HepG2 (cell line): ENCODE data around the gene ZNF343. TPM values are rescaled to one million over a fixed set of nuclear protein-coding genes. Genes with fewer than 3 reads are reported as not detected.
A peak's percentile ranks its signal among the peaks of the same experiment; 100 is the strongest.

Experiments
- ATAC-seq: fragments of 200-7000 bp; cut with Tn5 transposase; 3 replicates; pipeline ENCODE4 v1.9.1; 2020; ENCODE audit warnings: mild to moderate bottlenecking, moderate library complexity
- BruUV-seq: library from RNA; stranded (reverse); fragments of 400-500 nt; replicated peaks from 2 replicates; lab custom pipeline; 2021; lab: Mats Ljungman, UMichigan
- CTCF ChIA-PET: fragments of 300-600 bp; formaldehyde crosslinking; extraction: SDS; loops from one replicate; lab custom pipeline; 2021; ENCODE audit warnings: low total read pairs, inconsistent platforms, low intra/inter-chr PET ratio; lab: Yijun Ruan, JAX
- POLR2A ChIA-PET: fragments of 350-600 bp; sonication (Branson Sonifier 250); formaldehyde crosslinking; loops from one replicate; lab custom pipeline; 2020; ENCODE audit warnings: antibody characterized with exemption, inconsistent platforms; lab: Yijun Ruan, JAX
- DNase-seq: peaks from one replicate; pipeline ENCODE4 v3.0.0-alpha.2; 2015; ENCODE audit warnings: low spot score
- FAIRE-seq: peaks from 3 replicates; lab custom pipeline; 2011; peaks lifted over from hg19 to GRCh38; lab: Jason Lieb, UNC
- H2AFZ ChIP-seq: one replicate; pipeline ENCODE4 v1.6.1; 2011; ENCODE audit warnings: low read length, inconsistent platforms
- H3K27ac ChIP-seq: fragments of 300-600 bp; 3 replicates; pipeline ENCODE4 v1.8.0; 2011; ENCODE audit warnings: mixed run types, mild to moderate bottlenecking, mixed read lengths, low read length, inconsistent platforms; ENCODE audit not compliant: insufficient read depth; ENCODE audit errors: extremely low read length
- H3K27me3 ChIP-seq, 2 experiments: fragments of 200-600 bp in 1 of 2; 2 replicates in 1 of 2; 3 replicates in 1 of 2; pipeline versions ENCODE4 v1.6.0 to v1.8.0; 2011; ENCODE audit warnings: low read length in 2 of 2, mild to moderate bottlenecking in 2 of 2, moderate library complexity in 2 of 2, inconsistent platforms in 1 of 2; ENCODE audit not compliant: insufficient read depth in 2 of 2, control insufficient read depth in 1 of 2
- H3K36me3 ChIP-seq, 2 experiments: fragments of 200-600 bp in 1 of 2; replicated peaks in 1 of 2; 2 replicates in 1 of 2; 3 replicates in 1 of 2; pipeline versions ENCODE4 v1.5.1 to v1.8.0; 2011; ENCODE audit warnings: low read length in 2 of 2, inconsistent platforms in 1 of 2; ENCODE audit not compliant: insufficient read depth in 2 of 2, control insufficient read depth in 1 of 2
- H3K4me1 ChIP-seq: 2 replicates; pipeline ENCODE4 v1.5.1; 2012; ENCODE audit warnings: low read length, inconsistent platforms; ENCODE audit not compliant: insufficient read depth
- H3K4me2 ChIP-seq: 2 replicates; pipeline ENCODE4 v1.6.0; 2011; ENCODE audit warnings: low read depth, low read length, inconsistent platforms
- H3K4me3 ChIP-seq, 3 experiments: fragments of 200-600 bp in 1 of 3; sonication (generic), shearing (Covaris generic) in 1 of 3; replicated peaks in 1 of 3; 2 replicates each; pipeline ENCODE4 v1.5.1; 2011 to 2016; ENCODE audit warnings: low read length in 3 of 3, inconsistent platforms in 2 of 3, low read depth in 2 of 3, mild to moderate bottlenecking in 2 of 3, control low read depth in 1 of 3, mixed read lengths in 1 of 3; ENCODE audit not compliant: insufficient read depth in 1 of 3
- H3K79me2 ChIP-seq: one replicate; pipeline ENCODE4 v1.6.1; 2011; ENCODE audit warnings: low read length, inconsistent platforms; ENCODE audit not compliant: insufficient read depth
- H3K9ac ChIP-seq: 2 replicates; pipeline ENCODE4 v1.6.0; 2011; ENCODE audit warnings: mild to moderate bottlenecking, low read depth, low read length, inconsistent platforms; ENCODE audit not compliant: insufficient read depth
- H3K9me3 ChIP-seq: 2 replicates; pipeline ENCODE4 v1.5.1; 2012; ENCODE audit warnings: mild to moderate bottlenecking, low read length
- H4K20me1 ChIP-seq: 2 replicates; pipeline ENCODE4 v1.6.0; 2011; ENCODE audit warnings: inconsistent platforms, mild to moderate bottlenecking, low read length, moderate library complexity; ENCODE audit not compliant: insufficient read depth
- ARID5B ChIP-seq: IDR thresholded peaks from 2 replicates; pipeline ENCODE4 v1.4.0; 2020; ENCODE audit warnings: mild to moderate bottlenecking, missing genetic modification reagents
- FOXP1 ChIP-seq, 2 experiments: fragments of 450-650 bp in 1 of 2; IDR thresholded peaks; 2 replicates each; pipeline ENCODE4 v1.6.1; 2017 to 2018; ENCODE audit warnings: antibody characterized with exemption in 1 of 2
- GLI4 ChIP-seq: sonication (generic); formaldehyde crosslinking; IDR thresholded peaks from 2 replicates; pipeline ENCODE4 v1.5.1; 2020; ENCODE audit warnings: missing genetic modification reagents, mild to moderate bottlenecking, moderate library complexity, borderline replicate concordance
- HNF4A ChIP-seq: sonication (generic); formaldehyde crosslinking; IDR thresholded peaks from 2 replicates; pipeline ENCODE4 v1.4.0; 2020; ENCODE audit warnings: missing genetic modification reagents
- IKZF1 ChIP-seq: fragments of 450-650 bp; IDR thresholded peaks from 2 replicates; pipeline ENCODE4 v1.7.1; 2016
- NCOR1 ChIP-seq: fragments of 200-600 bp; sonication (generic); IDR thresholded peaks from 2 replicates; pipeline ENCODE4 v1.7.0; 2017; ENCODE audit warnings: antibody characterized with exemption, low read length, borderline replicate concordance
- PLRG1 ChIP-seq: fragments of 450-650 bp; conservative IDR thresholded peaks from 2 replicates; pipeline ENCODE4 v1.6.1; 2016
- RARA ChIP-seq: IDR thresholded peaks from 2 replicates; pipeline ENCODE4 v1.6.1; 2016; ENCODE audit warnings: missing genetic modification reagents, missing compliant biosample characterization
- RXRA ChIP-seq: sonication (generic); formaldehyde crosslinking; IDR thresholded peaks from 2 replicates; pipeline ENCODE4 v1.5.1; 2020; ENCODE audit warnings: missing genetic modification reagents
- RXRB ChIP-seq: IDR thresholded peaks from 2 replicates; pipeline ENCODE4 v1.6.1; 2016; ENCODE audit warnings: borderline replicate concordance, missing genetic modification reagents, missing compliant biosample characterization
- SKI ChIP-seq: fragments of 450-650 bp; IDR thresholded peaks from one replicate; pipeline ENCODE4 v1.6.1; 2018; ENCODE audit warnings: mild to moderate bottlenecking; ENCODE audit not compliant: partially characterized antibody
- TBL1XR1 ChIP-seq: fragments of 150-350 bp; IDR thresholded peaks from 2 replicates; pipeline ENCODE4 v1.6.1; 2014; ENCODE audit warnings: borderline replicate concordance, low read length; ENCODE audit not compliant: partially characterized antibody
- TBX3 ChIP-seq: fragments of 450-650 bp; IDR thresholded peaks from 2 replicates; pipeline ENCODE4 v1.6.1; 2017; ENCODE audit warnings: antibody characterized with exemption, mild to moderate bottlenecking, inconsistent platforms, borderline replicate concordance
- USF2 ChIP-seq, 2 experiments: sonication (generic) in 1 of 2; formaldehyde crosslinking in 1 of 2; IDR thresholded peaks; 2 replicates each; pipeline versions ENCODE4 v1.5.1 to v1.6.1; 2011 to 2020; ENCODE audit warnings: borderline replicate concordance in 1 of 2, low read depth in 1 of 2, low read length in 1 of 2, mild to moderate bottlenecking in 1 of 2, missing genetic modification reagents in 1 of 2, moderate library complexity in 1 of 2
- ZNF563 ChIP-seq: sonication (generic); formaldehyde crosslinking; IDR thresholded peaks from 2 replicates; pipeline ENCODE4 v1.8.0; 2022; ENCODE audit warnings: mild to moderate bottlenecking, moderate library complexity, missing genetic modification reagents
- ZSCAN5A ChIP-seq: sonication (generic); formaldehyde crosslinking; IDR thresholded peaks from 2 replicates; pipeline ENCODE4 v1.8.0; 2022; ENCODE audit warnings: mild to moderate bottlenecking, missing genetic modification reagents, borderline replicate concordance
- WGBS: methylation state at CpG from one replicate; pipeline ENCODE4 v1.1.6; 2017; ENCODE audit warnings: low lambda C conversion rate; 5-methylcytosine and 5-hydroxymethylcytosine counted together
- in situ Hi-C: cut with HindIII; loops from 2 replicates; pipeline ENCODE4 v1.10.0; 2017; ENCODE audit warnings: low pct_unique_long_range_greater_than_20kb; ENCODE audit not compliant: extremely low pct_ligation_motif_present
- intact Hi-C: fragments of 100-400 bp; cut with micrococcal nuclease; formaldehyde crosslinking; loops from one replicate; pipeline ENCODE4 v1.10.0; 2022; ENCODE audit not compliant: unreplicated experiment
- polyA plus RNA-seq, 8 experiments: library from polyadenylated mRNA; depleted of rRNA in 3 of 8; stranded (reverse) in 7 of 8; unstranded in 1 of 8; fragments of >200 nt; fragmentation: Illumina TruSeq in 4 of 8; extraction: Trizol in 4 of 8; gene quantifications; 2 replicates each; pipeline versions ENCODE4 v1.2.1 to v1.2.3, GENCODE V29; 2011 to 2016; ENCODE audit warnings: low read depth in 4 of 8, missing spikeins in 1 of 8, mixed read lengths in 1 of 8; ENCODE audit not compliant: insufficient read depth in 1 of 8
- total RNA-seq, 5 experiments: library from RNA; depleted of rRNA; stranded (reverse); fragments of >200 nt; fragmentation: Illumina TruSeq; extraction: Trizol; gene quantifications; 2 replicates each; pipeline ENCODE4 v1.2.3, GENCODE V29; 2016; ENCODE audit warnings: low read depth in 1 of 5

ZNF343 gene
- total and polyA plus RNA-seq, 2 of the 13 experiments (the other 11 are each of a cell fraction or from before 2014, with no cell fraction given), result 16.4 to 22.1 TPM

- Histone ChIP-seq H3K4me3 (no peak overlapping the region), H3K4me2 (no peak overlapping the region), H3K4me1 (peaks cover 13% of the 10 kb centered on the region), H2AFZ (no peak overlapping the region), H3K36me3 (no peaks in the 10 kb centered on the region), H3K9ac (no peak overlapping the region), H3K27ac (no peak overlapping the region), H3K79me2 (no peaks in the 10 kb centered on the region), H3K27me3 (peaks cover 1 to 29% of the 10 kb centered on the region in 2 experiments; a peak in 3 of 5 replicates), H3K9me3 (no peaks in the 10 kb centered on the region), H4K20me1 (no peaks in the 10 kb centered on the region)
- DNase-seq (no peak), ATAC-seq (peak; percentile 17; the same call in 2 of the 3 replicates), FAIRE-seq (no peak)
- POLR2A ChIA-PET, result interaction anchor here (1.9 kb wide), 1 partner anchor 133 kb away, joined by 7 read pairs; the partner anchor contains the start of gene NOP56
- intact Hi-C loops (no loop called here), in situ Hi-C loops (no loop called here)
- 0 out of 2 replicates have a peak, but pooled peaks have one; percentile 18 for TF ChIP-seq TBX3
- TF ChIP-seq GLI4 (CRISPR knock-in tag), result no peak
- peak; percentile 35; the same call in 1 of the 2 replicates for TF ChIP-seq ARID5B
- TF ChIP-seq HNF4A (CRISPR knock-in tag), result peak; percentile 29; the same call in 1 of the 2 replicates
- TF ChIP-seq RARA, result peak; percentile 95
- TF ChIP-seq TBL1XR1, result peak; percentile 92
- TF ChIP-seq PLRG1, result 0 out of 2 replicates have a peak, but pooled peaks have one; percentile 35
- TF ChIP-seq RXRA (CRISPR knock-in tag), result peak; percentile 61; the same call in 1 of the 2 replicates
- no peak for TF ChIP-seq USF2 (IDR thresholded peaks at IDR 0.05; ENCODE audit: low read depth, low read length)
- no peak for TF ChIP-seq USF2 (CRISPR knock-in tag; IDR thresholded peaks at IDR 0.05; ENCODE audit: borderline replicate concordance)
- TF ChIP-seq NCOR1, result peak; percentile 47; the same call in 1 of the 2 replicates
- 0 out of 2 replicates have a peak, but pooled peaks have one; percentile 73 for TF ChIP-seq IKZF1
- 0 out of 2 replicates have a peak, but pooled peaks have one; percentile 12 for TF ChIP-seq RXRB
- 0 out of 2 replicates have a peak, but pooled peaks have one; percentile 47 for TF ChIP-seq FOXP1 (IDR thresholded peaks at IDR 0.05)
- no peak for TF ChIP-seq FOXP1 (CRISPR knock-in tag; IDR thresholded peaks at IDR 0.05)
- TF ChIP-seq ZSCAN5A (CRISPR knock-in tag), result no peak
- TF ChIP-seq SKI, result peak; percentile 94
- no peak for TF ChIP-seq ZNF563 (CRISPR knock-in tag)
- WGBS, result 44% methylated on average over 4 of the region's 4 CpGs
- CTCF ChIA-PET, result interaction anchor here (0.6 kb wide), 1 partner anchor 10 kb away, joined by 3 read pairs; no protein-coding TSS in a partner anchor
- no TSS peak for BruUV-seq
Measured at GRCh38 chr20:2519115-2519809, 10.5 kb upstream of the ZNF343 start.
